HG03108 (cell line): Measurements from ENCODE around the gene PAPPA.

Experiments
- ATAC-seq: cut with Tn5 transposase; IDR thresholded peaks from one replicate; pipeline ENCODE4 v1.9.1; 2021; ENCODE audit warnings: moderate library complexity; ENCODE audit not compliant: unreplicated experiment

PAPPA gene

GRCh38 chr9:116153765-116154333 lies at the start of gene PAPPA:
TSS of gene PAPPA (plus strand) at chr9:116153791. CDS start at chr9:116154173, 382 bp downstream.
- ATAC-seq = no peak

- no peak for ATAC-seq
Measured at GRCh38 chr9:116103976-116104820, 49.4 kb upstream of the PAPPA start.

GRCh38 chr9:116112236-116112635 lies 41.4 kb upstream of the PAPPA start:
- ATAC-seq = no peak

- no peak for ATAC-seq
Measured at GRCh38 chr9:116115761-116116353, 37.7 kb upstream of the PAPPA start.

GRCh38 chr9:116116393-116116792 lies 37.2 kb upstream of the PAPPA start:
- ATAC-seq = no peak

GRCh38 chr9:116123171-116123570 lies 30.4 kb upstream of the PAPPA start:
- no peak for ATAC-seq

GRCh38 chr9:116124472-116125040 lies 29.0 kb upstream of the PAPPA start:
- ATAC-seq = no peak

- no peak for ATAC-seq
Measured at GRCh38 chr9:116133163-116133562, 20.4 kb upstream of the PAPPA start.

- no peak for ATAC-seq
Measured at GRCh38 chr9:116134975-116135374, 18.6 kb upstream of the PAPPA start.

GRCh38 chr9:116137010-116137409 lies 16.6 kb upstream of the PAPPA start:
- no peak for ATAC-seq

GRCh38 chr9:116137581-116137980 lies 16.0 kb upstream of the PAPPA start:
- no peak for ATAC-seq

GRCh38 chr9:116141864-116142561 lies 11.6 kb upstream of the PAPPA start:
- no peak for ATAC-seq

- ATAC-seq = no peak
Measured at GRCh38 chr9:116142706-116143492, 10.7 kb upstream of the PAPPA start.

GRCh38 chr9:116144038-116144437 lies 9.6 kb upstream of the PAPPA start:
- no peak for ATAC-seq

- no peak for ATAC-seq
Measured at GRCh38 chr9:116144555-116144954, 9.0 kb upstream of the PAPPA start.

- no peak for ATAC-seq
Measured at GRCh38 chr9:116145036-116145435, 8.6 kb upstream of the PAPPA start.

- ATAC-seq = no peak
Measured at GRCh38 chr9:116147821-116148220, 5.8 kb upstream of the PAPPA start.

- no peak for ATAC-seq
Measured at GRCh38 chr9:116149844-116150243, 3.7 kb upstream of the PAPPA start.

- no peak for ATAC-seq
Measured at GRCh38 chr9:116151199-116151598, 2.4 kb upstream of the PAPPA start.

GRCh38 chr9:116151966-116152381 lies 1.6 kb upstream of the PAPPA start:
- ATAC-seq = no peak
